ENCODE measurements around the gene KDM4B. TPM values are rescaled to one million over a fixed set of nuclear protein-coding genes. Genes with fewer than 3 reads are reported as not detected.

KDM4B gene
- polyA plus RNA-seq, 3 donors: 6.4 to 22.7 (median 12.7) TPM

DNA sequence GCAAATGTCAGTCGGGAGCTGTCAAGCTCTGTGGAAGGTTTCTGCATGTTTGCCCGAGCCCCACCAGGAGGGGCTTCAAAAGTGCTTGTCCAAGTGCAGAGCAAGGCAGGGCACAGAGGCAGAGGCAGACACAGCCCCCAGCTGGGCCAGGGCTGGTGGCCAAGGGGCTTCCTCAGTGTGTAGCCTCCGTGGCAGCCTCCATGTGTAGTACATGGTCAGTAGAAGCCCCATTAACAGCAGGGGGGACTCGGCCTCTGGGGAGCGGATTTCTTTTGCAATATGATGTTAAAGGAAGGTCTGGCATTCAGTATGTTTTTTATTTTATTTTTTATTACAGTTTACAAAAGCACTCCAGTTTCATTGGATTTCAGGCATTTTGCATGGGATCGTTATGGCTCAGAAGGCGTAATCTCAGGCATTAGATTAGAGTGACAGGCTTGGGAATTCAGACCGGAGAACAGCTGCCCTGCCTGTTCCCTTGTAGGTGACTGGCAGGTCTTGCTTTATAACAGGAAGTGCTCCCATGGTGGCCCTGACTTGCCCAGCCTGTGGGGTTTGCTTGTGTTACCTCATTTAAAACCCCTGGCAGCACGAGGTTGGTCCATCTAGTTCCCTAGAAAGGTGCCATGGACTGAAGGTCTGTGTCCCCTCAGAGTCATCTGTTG lies 129.2 kb downstream of the KDM4B start:
- Mint-ChIP-seq H3K4me1 (no peaks in the 10 kb centered on the region), H3K4me3 (no peak overlapping the region), H3K36me3 (peaks cover 42 to 72% of the 10 kb centered on the region in 2 donors), H3K27me3 (ENCODE audit: low read depth in 3 of 3) (no peaks in the 10 kb centered on the region), H3K9me3 (peaks cover 37 to 50% (median 42%) of the 10 kb centered on the region in 7 donors), H3K27ac (no peak overlapping the region)
- Histone ChIP-seq H3K9ac (ENCODE audit: insufficient read depth, low read length, poor library complexity, severe bottlenecking) (no peak overlapping the region), H3K79me2 (ENCODE audit: insufficient read depth, low read length) (no peaks in the 10 kb centered on the region), H2AFZ (ENCODE audit: insufficient read depth, low read depth, low read length, poor library complexity, severe bottlenecking) (no peak overlapping the region), H3K9me3 (replicated peaks in 1 of 2; ENCODE audit: control insufficient read depth in 1 of 2, insufficient read depth in 1 of 2, low read length in 2 of 2) (peaks cover 32 to 46% of the 10 kb centered on the region in 2 donors), H4K20me1 (ENCODE audit: insufficient read depth, low read length) (peaks cover 56% of the 10 kb centered on the region), H3K4me3 (replicated peaks in 1 of 3; ENCODE audit: low read depth in 2 of 3, low read length in 3 of 3) (no peak overlapping the region), H3K4me2 (replicated peaks; ENCODE audit: extremely low read depth, low read length, poor library complexity, severe bottlenecking) (no peak overlapping the region), H3K27me3 (ENCODE audit: control insufficient read depth in 2 of 2, insufficient read depth in 2 of 2, low read length in 2 of 2) (no peaks in the 10 kb centered on the region), H3K4me1 (ENCODE audit: control insufficient read depth in 1 of 2, insufficient read depth in 2 of 2, low read length in 2 of 2) (no peaks in the 10 kb centered on the region), H3K27ac (ENCODE audit: low read depth in 1 of 2, low read length in 2 of 2) (no peak overlapping the region), H3K36me3 (replicated peaks in 1 of 2; ENCODE audit: control insufficient read depth in 1 of 2, insufficient read depth in 2 of 2, low read length in 2 of 2) (peaks cover 18 to 60% of the 10 kb centered on the region in 2 donors)
- DNase-seq: no peak
- TF ChIP-seq, protein P1, sequence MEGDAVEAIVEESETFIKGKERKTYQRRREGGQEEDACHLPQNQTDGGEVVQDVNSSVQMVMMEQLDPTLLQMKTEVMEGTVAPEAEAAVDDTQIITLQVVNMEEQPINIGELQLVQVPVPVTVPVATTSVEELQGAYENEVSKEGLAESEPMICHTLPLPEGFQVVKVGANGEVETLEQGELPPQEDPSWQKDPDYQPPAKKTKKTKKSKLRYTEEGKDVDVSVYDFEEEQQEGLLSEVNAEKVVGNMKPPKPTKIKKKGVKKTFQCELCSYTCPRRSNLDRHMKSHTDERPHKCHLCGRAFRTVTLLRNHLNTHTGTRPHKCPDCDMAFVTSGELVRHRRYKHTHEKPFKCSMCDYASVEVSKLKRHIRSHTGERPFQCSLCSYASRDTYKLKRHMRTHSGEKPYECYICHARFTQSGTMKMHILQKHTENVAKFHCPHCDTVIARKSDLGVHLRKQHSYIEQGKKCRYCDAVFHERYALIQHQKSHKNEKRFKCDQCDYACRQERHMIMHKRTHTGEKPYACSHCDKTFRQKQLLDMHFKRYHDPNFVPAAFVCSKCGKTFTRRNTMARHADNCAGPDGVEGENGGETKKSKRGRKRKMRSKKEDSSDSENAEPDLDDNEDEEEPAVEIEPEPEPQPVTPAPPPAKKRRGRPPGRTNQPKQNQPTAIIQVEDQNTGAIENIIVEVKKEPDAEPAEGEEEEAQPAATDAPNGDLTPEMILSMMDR (IDR thresholded peaks at IDR 0.05): no peak
- intact Hi-C loops (cut with micrococcal nuclease): no loop called here
- 100% methylated on average over 6 of the region's 9 CpGs for WGBS (ENCODE audit: insufficient coverage)

DNA sequence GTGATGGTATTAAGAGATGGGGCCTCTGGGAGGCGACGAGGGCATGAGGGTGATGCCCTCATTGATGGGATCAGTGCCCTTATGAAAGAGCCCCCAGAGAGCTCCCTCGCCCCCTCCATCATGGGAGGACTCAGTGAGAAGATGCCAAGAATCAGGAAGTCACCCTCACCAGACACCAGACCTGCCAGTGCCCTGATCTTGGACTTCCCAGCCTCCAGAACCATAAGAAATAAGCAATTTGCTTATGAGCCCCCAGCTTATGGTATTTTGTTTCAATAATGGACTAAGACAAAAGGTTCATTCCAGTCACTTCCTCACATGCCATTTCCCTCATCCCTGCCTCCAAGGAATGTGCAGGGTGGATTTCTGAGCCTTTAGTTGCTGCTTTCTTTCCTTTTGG lies 129.7 kb downstream of the KDM4B start:
- peaks cover 23 to 65% of the 10 kb centered on the region in 2 donors for H3K36me3 ChIP-seq (replicated peaks in 1 of 2; ENCODE audit: control insufficient read depth in 1 of 2, insufficient read depth in 2 of 2, low read length in 2 of 2)
- TF ChIP-seq, protein P1 (IDR thresholded peaks at IDR 0.05): no peak
- no peaks in the 10 kb centered on the region for H3K79me2 ChIP-seq (ENCODE audit: insufficient read depth, low read length)
- intact Hi-C loops (cut with micrococcal nuclease): no loop called here
- peaks cover 45 to 74% of the 10 kb centered on the region in 2 donors for H3K36me3 Mint-ChIP-seq
- WGBS (ENCODE audit: insufficient coverage): no CpG with 5 or more reads among the region's 3 CpGs
- H3K4me2 ChIP-seq (replicated peaks; ENCODE audit: extremely low read depth, low read length, poor library complexity, severe bottlenecking): no peak overlapping the region
- H3K4me1 Mint-ChIP-seq: no peaks in the 10 kb centered on the region
- no peaks in the 10 kb centered on the region for H3K27me3 ChIP-seq (ENCODE audit: control insufficient read depth in 2 of 2, insufficient read depth in 2 of 2, low read length in 2 of 2)
- H3K27ac Mint-ChIP-seq: no peak overlapping the region
- H3K9me3 Mint-ChIP-seq: peaks cover 37 to 50% (median 42%) of the 10 kb centered on the region in 7 donors
- H3K27ac ChIP-seq (ENCODE audit: low read depth in 1 of 2, low read length in 2 of 2): no peak overlapping the region
- H2AFZ ChIP-seq (ENCODE audit: insufficient read depth, low read depth, low read length, poor library complexity, severe bottlenecking): no peak overlapping the region
- H3K27me3 Mint-ChIP-seq (ENCODE audit: low read depth in 3 of 3): no peaks in the 10 kb centered on the region
- H3K4me3 Mint-ChIP-seq: no peak overlapping the region
- peaks cover 32 to 46% of the 10 kb centered on the region in 2 donors for H3K9me3 ChIP-seq (replicated peaks in 1 of 2; ENCODE audit: control insufficient read depth in 1 of 2, insufficient read depth in 1 of 2, low read length in 2 of 2)
- no peaks in the 10 kb centered on the region for H3K4me1 ChIP-seq (ENCODE audit: control insufficient read depth in 1 of 2, insufficient read depth in 2 of 2, low read length in 2 of 2)
- no peak overlapping the region for H3K4me3 ChIP-seq (replicated peaks in 1 of 3; ENCODE audit: low read depth in 2 of 3, low read length in 3 of 3)
- DNase-seq: no peak
- H3K9ac ChIP-seq (ENCODE audit: insufficient read depth, low read length, poor library complexity, severe bottlenecking): no peak overlapping the region
- peaks cover 55% of the 10 kb centered on the region for H4K20me1 ChIP-seq (ENCODE audit: insufficient read depth, low read length)

Data from CD14-positive monocyte (primary cell).